Mesodermal cell (in vitro differentiated cells): ENCODE results near the gene KLHL13.

ENCODE experiments used
- H3K27ac ChIP-seq: 2 replicates; pipeline ENCODE4 v1.7.0; 2013; ENCODE audit warnings: mild to moderate bottlenecking, low read depth, low read length, moderate library complexity; ENCODE audit not compliant: severe bottlenecking
- H3K36me3 ChIP-seq: 2 replicates; pipeline ENCODE4 v1.7.1; 2013; ENCODE audit warnings: mild to moderate bottlenecking, low read length, moderate library complexity; ENCODE audit not compliant: control insufficient read depth, insufficient read depth
- H3K4me1 ChIP-seq: one replicate; pipeline ENCODE4 v1.7.1; 2013; ENCODE audit warnings: mild to moderate bottlenecking, low read length; ENCODE audit not compliant: insufficient read depth, control insufficient read depth, poor library complexity, severe bottlenecking
- H3K4me3 ChIP-seq: 2 replicates; pipeline ENCODE4 v1.7.0; 2013; ENCODE audit warnings: low read length, control low read depth, mild to moderate bottlenecking; ENCODE audit not compliant: insufficient read depth, poor library complexity, severe bottlenecking; ENCODE audit errors: extremely low read depth
- H3K9me3 ChIP-seq: 2 replicates; pipeline ENCODE4 v1.7.1; 2013; ENCODE audit warnings: mild to moderate bottlenecking, low read length, moderate library complexity; ENCODE audit not compliant: control insufficient read depth
- WGBS, 2 experiments: methylation state at CpG; one replicate each; pipeline ENCODE4 v1.1.5; 2013; ENCODE audit warnings: missing lambda C conversion rate in 2 of 2; ENCODE audit not compliant: insufficient coverage in 2 of 2; 5-methylcytosine and 5-hydroxymethylcytosine counted together

The KLHL13 gene

DNA sequence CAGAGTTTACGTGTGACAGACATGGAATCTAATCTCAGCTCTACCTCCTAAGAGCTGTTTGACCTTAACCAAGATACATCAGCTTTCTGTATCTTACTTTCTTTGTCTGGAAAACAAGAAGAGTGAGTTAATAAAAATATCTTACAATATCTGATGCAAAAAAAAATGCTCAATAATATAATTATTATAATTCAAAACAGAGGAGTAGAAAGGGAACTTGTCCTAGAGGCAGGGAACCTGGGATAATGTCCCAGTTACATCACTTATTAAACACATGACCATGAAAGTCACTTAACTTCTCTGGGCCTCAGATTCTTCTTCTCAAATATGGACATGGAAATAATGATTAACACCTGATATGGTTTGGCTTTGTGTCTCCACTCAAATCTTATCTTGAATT, 256.1 kb downstream of the KLHL13 start:
- Histone ChIP-seq H3K36me3 (no peaks in the 10 kb centered on the region), H3K4me1 (no peaks in the 10 kb centered on the region), H3K9me3 (no peaks in the 10 kb centered on the region), H3K4me3 (no peak overlapping the region), H3K27ac (no peak overlapping the region)
- WGBS, 2 experiments, result no CpG with 5 or more reads among the region's 1 CpG

DNA sequence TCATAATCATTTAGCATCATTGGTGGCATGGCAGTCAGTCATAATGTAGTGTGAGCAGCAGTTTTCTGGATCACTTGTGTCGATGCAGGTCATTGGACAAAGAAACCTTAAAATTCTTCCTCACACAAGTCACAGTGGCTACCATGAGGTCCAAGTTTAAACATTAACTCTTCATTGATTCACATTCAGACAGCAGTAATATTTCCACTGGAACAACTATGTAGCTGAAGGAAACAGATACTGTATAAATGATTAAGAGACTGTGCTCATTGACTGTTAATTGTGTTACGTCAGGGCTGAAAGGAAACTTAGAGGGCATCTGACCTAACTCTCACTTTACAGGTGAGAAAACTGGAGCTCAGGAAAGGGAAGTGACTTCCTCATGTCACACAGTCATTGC, 261.8 kb downstream of the KLHL13 start:
- Histone ChIP-seq H3K4me1 (no peaks in the 10 kb centered on the region), H3K9me3 (no peaks in the 10 kb centered on the region)
- 100% methylated on average over 1 of the region's 2 CpGs; no CpG with 5 or more reads in 1 of the 2 experiments for WGBS, 2 experiments

DNA sequence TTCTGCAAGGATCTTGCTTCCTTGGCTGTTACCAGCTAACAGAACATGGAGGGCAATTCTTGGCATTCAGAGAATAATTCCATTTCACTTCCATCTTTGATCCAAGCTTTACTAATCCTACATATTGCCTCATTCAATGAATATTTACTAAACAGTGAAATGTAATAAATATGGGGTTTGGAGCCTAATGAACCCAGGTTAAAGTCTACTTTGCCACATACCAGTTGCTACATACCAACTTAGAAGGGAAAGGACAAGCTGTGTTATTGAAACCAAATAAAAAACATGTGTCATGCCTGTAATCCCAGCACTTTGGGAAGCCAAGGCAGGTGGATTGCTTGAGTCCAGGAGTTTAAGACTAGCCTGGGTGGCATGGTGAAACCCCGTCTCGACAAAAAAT, 265.6 kb downstream of the KLHL13 start:
- Histone ChIP-seq H3K27ac (no peak overlapping the region), H3K36me3 (no peaks in the 10 kb centered on the region), H3K4me3 (no peak overlapping the region), H3K9me3 (no peaks in the 10 kb centered on the region), H3K4me1 (no peaks in the 10 kb centered on the region)
- WGBS, 2 experiments, result 80% methylated on average over 2 of the region's 2 CpGs; no CpG with 5 or more reads in 1 of the 2 experiments

More for the DNA sequence above, 261.8 kb downstream of the KLHL13 start:
- Histone ChIP-seq H3K27ac (no peak overlapping the region), H3K36me3 (no peaks in the 10 kb centered on the region), H3K4me3 (no peak overlapping the region)
